MG63 (cell line): Measurements from ENCODE around the gene RBM19. TPM values are rescaled to one million over a fixed set of nuclear protein-coding genes. Genes with fewer than 3 reads are reported as not detected.
"Not testable (repeated sequence)": the region's sequence is repeated elsewhere in the genome, so short reads cannot be mapped to it uniquely, and the experiment has no call there.

Experiments used
- DNase-seq: peaks from one replicate; pipeline ENCODE4 v3.0.0-alpha.2; 2020
- H3K27me3 ChIP-seq: fragments of 250-450 bp; sonication (Bioruptor Pico); 2 replicates; pipeline ENCODE4 v1.5.1; 2020; ENCODE audit warnings: mild to moderate bottlenecking, moderate library complexity
- H3K36me3 ChIP-seq: fragments of 250-450 bp; sonication (Bioruptor Pico); 2 replicates; pipeline ENCODE4 v1.5.1; 2020; ENCODE audit warnings: mild to moderate bottlenecking, moderate library complexity
- H3K4me3 ChIP-seq: fragments of 250-450 bp; sonication (Bioruptor Pico); 2 replicates; pipeline ENCODE4 v1.5.1; 2020; ENCODE audit warnings: mild to moderate bottlenecking, moderate library complexity
- H3K9me3 ChIP-seq: fragments of 250-450 bp; sonication (Bioruptor Pico); 2 replicates; pipeline ENCODE4 v1.5.1; 2020; ENCODE audit warnings: mild to moderate bottlenecking, moderate library complexity
- total RNA-seq: library from RNA; depleted of rRNA; stranded (reverse); fragments of >200 nt; shearing (Covaris generic); gene quantifications from 2 replicates; pipeline ENCODE4 v1.2.3, GENCODE V29; 2014; ENCODE audit warnings: low replicate concordance

RBM19 gene
- total RNA-seq, 1 experiment from 2014 or later = 17.8 TPM

DNA sequence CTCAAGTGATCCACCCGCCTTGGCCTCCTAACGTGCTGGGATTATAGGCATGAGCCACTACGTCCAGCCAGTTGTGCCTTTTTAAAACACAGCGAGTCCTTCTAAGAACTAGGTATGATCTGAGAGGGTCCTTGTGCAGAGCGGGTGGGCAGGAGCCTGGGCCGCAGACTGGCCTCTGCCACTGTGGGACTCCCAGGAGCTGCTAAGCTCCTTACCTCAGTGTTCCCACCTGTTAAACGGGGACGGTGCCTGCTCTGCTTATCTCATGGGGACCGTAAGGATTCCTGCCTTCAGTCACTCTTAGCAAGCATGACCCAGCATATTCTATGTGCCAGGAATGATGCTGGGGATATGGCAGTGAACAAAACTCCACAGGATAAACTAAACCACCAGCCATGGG is 136.9 kb downstream of the RBM19 start:
- Histone ChIP-seq H3K4me3 (no peak overlapping the region), H3K27me3 (no peaks in the 10 kb centered on the region), H3K9me3 (no peaks in the 10 kb centered on the region), H3K36me3 (no peaks in the 10 kb centered on the region)
- no peak for DNase-seq

DNA sequence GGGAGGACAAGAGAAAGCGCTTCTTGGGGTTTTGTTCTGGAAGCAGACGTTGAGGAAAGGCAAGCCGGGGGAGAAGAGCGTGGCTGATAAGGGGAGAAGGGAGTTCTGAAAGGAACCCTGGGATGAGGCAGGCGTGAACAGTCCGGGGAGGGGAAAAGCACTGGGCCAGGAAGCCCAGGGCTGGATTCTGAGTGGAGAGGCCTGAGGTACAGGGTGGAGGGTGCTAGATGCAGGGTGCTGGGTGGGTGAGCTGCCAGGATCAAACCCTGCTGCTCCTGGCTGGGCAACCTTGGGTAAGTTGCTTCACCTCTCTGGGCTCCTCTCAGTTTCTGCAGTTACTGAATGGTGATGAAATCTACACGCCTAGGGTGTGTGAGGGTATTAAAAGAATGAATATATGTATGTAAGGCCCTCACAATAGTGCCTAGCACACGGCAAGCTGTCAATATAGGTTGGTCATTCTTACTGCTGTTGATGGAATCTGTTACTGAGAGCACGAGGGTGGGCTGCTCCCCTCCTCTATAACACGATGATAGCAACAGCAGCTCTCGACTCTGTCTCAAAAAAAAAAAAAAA is 138.5 kb downstream of the RBM19 start:
- H3K9me3 ChIP-seq = no peaks in the 10 kb centered on the region
- no peak for DNase-seq
- no peaks in the 10 kb centered on the region for H3K36me3 ChIP-seq
- no peak overlapping the region for H3K4me3 ChIP-seq
- H3K27me3 ChIP-seq = no peaks in the 10 kb centered on the region

DNA sequence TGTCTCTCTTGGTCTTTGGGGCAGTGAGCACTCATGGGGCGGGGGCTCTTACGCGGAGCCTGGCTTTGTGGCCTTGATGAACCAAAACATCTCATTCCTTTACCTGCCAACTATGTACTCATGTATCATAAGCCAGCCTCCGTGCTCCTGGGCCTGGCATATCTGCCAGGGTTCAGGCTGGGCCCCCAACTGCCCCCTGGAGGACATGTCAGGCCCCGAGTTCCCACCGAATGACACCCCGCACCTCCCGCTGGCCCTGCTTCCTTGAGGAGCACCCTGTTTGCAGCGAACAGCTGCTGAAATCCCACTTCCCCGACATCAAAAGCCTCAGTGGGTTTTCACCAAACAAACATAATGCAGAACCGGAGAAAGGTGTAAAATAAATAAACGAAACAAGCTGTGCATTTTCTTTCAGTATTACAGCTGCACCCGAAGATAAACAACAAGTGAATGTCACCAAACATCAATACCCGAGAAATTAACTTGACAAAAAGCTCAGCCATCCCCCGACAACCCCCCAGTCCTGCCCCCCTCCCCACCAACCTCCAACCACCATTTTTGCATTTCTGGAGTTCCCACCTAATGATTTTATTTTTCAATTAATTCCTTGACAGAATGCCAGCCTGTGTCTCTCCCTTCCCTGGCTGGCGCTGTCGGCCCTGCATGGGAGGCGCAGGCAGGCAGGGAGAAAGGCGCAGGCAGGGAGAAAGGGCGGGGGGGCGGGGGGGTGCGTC is 139.2 kb downstream of the RBM19 start:
- Histone ChIP-seq H3K4me3 (no peak overlapping the region), H3K36me3 (no peaks in the 10 kb centered on the region), H3K27me3 (no peaks in the 10 kb centered on the region), H3K9me3 (no peaks in the 10 kb centered on the region)
- DNase-seq = no peak

DNA sequence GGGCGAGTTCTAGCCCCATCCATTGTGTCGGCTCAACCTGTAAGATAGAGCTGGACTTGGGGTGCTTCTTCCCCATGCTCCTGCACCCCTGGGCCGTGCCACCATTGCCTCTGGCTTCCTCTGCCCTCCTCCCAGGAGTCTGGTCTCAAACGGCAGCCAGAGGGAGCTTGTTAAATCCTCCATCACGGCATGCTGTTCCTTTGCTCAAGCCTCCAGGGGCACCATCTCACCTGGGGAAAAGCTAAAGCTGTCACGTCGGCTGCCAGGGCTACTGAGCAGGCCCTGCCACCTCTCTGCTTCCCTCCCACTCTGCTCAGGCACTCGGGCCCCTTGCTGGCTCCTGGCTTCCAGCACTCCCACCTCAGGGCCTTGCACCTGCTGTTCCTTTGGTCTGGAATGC is 140.4 kb downstream of the RBM19 start:
- no peak overlapping the region for H3K4me3 ChIP-seq
- no peaks in the 10 kb centered on the region for H3K9me3 ChIP-seq
- no peaks in the 10 kb centered on the region for H3K27me3 ChIP-seq
- DNase-seq = no peak
- H3K36me3 ChIP-seq = no peaks in the 10 kb centered on the region

DNA sequence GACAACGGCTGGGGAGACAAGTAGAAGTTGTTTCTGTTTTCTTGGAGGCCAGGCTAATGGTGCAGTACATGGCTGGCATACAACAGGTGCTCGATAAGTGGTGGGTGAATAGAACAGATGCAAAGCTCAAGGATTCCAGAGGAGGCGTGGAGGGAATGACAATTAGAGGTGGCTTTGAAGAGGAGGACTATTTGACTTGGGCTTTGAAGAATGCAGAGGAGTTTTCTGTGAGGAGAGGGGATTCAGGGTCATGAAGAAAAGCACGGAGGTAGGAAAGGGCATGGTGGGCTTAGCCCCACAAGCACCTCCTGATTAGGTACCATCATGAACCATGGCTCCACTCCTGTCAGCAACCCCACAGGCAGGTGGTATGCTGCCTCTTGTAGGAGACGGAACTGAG is 142.3 kb downstream of the RBM19 start:
- DNase-seq = no peak
- Histone ChIP-seq H3K9me3 (no peaks in the 10 kb centered on the region), H3K27me3 (no peaks in the 10 kb centered on the region), H3K36me3 (no peaks in the 10 kb centered on the region), H3K4me3 (no peak overlapping the region)

DNA sequence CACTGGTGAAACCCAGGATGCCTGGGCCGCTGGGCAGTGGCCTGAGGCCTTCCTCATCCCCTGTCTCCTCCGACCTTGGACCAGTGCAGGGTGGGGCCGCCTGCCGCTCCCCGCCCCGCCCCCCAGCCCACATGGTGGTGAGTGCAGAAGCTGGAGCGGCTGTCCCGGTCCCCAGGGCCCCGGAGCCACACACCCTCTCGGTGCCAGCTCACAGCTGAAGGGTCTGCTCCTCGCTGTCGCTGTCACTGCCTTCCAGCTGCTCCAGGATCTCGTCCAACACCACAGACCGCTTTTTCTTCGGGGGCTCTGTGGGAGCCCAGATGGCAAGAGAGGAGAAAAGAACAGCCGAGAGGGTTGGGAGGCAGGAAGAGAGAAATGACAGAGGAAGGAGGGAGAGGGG is 143.1 kb downstream of the RBM19 start:
- Histone ChIP-seq H3K36me3 (no peaks in the 10 kb centered on the region), H3K4me3 (no peak overlapping the region), H3K27me3 (no peaks in the 10 kb centered on the region), H3K9me3 (no peaks in the 10 kb centered on the region)
- no peak for DNase-seq

DNA sequence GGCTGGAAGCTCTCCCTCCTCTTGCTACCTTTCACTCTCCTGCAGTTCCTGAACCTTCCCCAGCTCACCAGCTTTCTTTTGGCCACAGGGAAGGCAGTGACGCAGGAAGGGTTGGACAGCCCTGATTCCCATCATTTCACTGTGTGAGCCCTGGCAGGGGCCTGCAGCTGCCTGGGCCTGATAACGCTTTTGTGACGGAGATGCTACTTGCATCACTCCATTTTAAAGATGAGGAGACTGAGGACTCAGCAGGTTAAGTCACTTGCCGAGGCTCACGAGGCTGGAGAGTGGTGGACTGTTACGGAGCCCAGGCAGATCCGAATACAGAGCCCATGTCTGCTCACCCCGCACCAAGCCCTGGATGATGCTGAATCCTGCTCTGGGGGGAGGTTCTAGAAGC is 145.3 kb downstream of the RBM19 start:
- no peaks in the 10 kb centered on the region for H3K9me3 ChIP-seq
- H3K4me3 ChIP-seq = no peak overlapping the region
- no peaks in the 10 kb centered on the region for H3K27me3 ChIP-seq
- H3K36me3 ChIP-seq = no peaks in the 10 kb centered on the region
- DNase-seq = no peak

DNA sequence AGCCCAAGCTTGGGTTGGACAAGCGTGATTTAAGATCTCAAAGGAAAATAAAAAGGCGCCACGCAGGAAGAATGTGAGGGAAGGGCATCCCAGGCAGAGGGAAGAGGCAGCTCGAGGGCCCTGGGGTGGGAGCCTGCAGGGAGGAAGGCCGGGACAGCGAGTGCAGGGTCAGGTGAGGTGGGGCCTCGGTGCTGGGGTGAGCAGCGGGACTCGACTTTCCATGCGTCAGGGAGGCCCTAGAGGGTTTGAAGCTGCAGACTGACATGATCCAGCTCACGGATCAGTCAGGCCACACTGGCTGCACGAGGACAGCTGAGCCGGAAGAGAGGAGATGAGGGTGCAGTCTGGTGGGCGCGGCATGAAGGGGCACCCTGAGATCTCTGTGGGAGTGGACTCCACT is 145.8 kb downstream of the RBM19 start:
- H3K36me3 ChIP-seq = no peaks in the 10 kb centered on the region
- no peaks in the 10 kb centered on the region for H3K9me3 ChIP-seq
- H3K27me3 ChIP-seq = no peaks in the 10 kb centered on the region
- no peak overlapping the region for H3K4me3 ChIP-seq
- DNase-seq = no peak

DNA sequence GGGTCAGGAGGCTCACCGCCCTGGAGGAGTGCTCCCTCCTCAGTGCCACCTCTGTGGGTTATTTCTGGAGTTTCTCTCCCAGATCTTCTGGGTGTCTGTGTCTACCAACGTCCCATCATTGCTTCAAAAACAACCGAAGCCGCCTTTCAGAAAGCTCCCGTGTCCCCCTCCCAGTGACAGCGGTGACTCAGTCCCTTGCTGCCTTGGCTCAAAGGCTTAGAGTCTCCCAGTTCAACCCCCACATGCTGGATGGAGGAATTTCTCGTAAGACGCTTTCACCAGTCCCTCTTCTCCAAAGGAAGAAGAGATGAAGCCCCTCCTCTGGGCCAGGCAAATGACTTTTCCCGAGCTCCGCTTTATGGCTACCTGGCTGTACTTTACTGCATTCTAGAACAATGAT is 146.6 kb downstream of the RBM19 start:
- no peaks in the 10 kb centered on the region for H3K9me3 ChIP-seq
- H3K27me3 ChIP-seq = no peaks in the 10 kb centered on the region
- DNase-seq = no peak
- no peaks in the 10 kb centered on the region for H3K36me3 ChIP-seq
- no peak overlapping the region for H3K4me3 ChIP-seq

DNA sequence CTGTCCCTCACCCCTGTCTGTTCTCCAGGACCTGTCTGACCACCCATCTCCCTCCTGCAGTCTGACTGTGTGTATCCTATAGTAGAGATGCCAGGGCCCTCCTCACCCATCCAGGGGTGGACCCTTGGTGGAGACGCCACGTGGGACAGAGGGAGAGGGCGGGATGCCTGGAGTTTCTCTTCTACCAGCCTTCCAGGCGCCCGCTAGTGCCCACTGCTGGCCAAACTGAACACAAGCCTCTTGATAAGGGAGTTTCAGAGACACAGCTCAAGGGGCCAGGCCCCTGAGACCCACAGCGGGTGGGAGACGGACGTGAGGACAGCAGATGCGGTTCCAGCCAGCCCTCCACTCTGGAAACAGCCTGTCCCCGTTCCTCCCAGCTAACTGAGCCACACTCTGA is 147.3 kb downstream of the RBM19 start:
- Histone ChIP-seq H3K27me3 (no peaks in the 10 kb centered on the region), H3K4me3 (no peak overlapping the region)
- DNase-seq = no peak

DNA sequence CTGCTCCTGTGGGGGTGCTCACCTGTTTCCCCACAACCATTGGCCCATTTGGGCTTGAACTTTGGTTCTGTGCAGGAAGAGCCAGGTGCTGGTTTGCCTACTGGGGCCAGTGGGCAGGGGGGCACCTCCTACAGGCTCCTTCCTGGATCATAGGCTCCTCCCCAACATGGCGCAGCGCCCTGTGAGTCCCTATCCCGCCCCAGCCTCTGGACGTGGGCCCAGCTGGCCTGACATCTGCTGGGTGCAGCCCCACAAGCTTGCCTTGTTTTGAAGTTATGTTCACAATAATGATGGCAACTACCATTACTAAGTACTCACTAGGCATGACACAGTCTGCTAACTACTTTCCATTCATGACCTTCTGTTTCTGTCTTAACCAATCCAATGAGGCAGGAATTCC is 147.8 kb downstream of the RBM19 start:
- Histone ChIP-seq H3K36me3 (no peaks in the 10 kb centered on the region), H3K27me3 (no peaks in the 10 kb centered on the region), H3K4me3 (no peak overlapping the region), H3K9me3 (no peaks in the 10 kb centered on the region)
- DNase-seq = peak; percentile 31

More for the DNA sequence above, 147.3 kb downstream of the RBM19 start:
- no peaks in the 10 kb centered on the region for H3K36me3 ChIP-seq
- H3K9me3 ChIP-seq = no peaks in the 10 kb centered on the region

DNA sequence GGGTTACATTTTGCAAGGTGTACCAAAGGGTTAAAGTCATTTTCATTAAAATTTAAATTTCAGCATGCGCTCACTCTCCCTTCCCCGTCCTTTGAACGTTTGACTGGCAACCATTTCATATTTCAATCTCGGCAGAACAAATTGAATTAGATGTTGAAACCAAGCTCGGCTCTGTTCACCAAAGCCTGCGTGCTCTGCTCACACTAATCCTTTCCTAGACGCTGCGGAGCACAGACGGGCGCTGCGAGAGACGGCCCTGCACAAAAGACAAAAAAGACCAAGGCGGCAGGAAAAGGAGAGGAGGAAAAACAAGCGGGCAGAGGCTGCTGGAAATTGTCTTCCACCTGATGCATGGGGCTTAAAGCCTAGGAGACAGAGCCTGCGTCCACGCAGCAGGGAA is 149.3 kb downstream of the RBM19 start:
- H3K9me3 ChIP-seq = no peaks in the 10 kb centered on the region
- no peak overlapping the region for H3K4me3 ChIP-seq
- no peaks in the 10 kb centered on the region for H3K36me3 ChIP-seq
- no peak for DNase-seq
- H3K27me3 ChIP-seq = no peaks in the 10 kb centered on the region

DNA sequence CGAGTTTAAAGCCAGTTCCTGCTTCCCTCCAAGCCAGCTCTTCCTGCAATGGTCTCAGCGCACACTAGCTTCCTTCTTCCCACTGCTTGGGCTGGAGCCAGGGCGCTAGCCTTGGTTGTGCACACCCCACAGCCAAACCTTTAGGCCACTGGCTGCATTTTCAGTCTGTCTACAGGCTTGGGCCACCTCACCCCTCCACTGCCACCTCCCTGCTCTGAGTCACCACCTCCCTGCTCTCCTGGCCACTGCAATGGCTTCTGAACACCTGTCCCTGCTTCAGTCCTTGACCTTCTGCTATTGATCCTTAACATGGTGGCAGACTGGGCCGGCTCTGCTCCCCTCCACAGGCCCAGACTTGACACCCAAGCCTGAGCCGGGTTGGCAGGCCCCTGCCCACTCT is 151.1 kb downstream of the RBM19 start:
- H3K27me3 ChIP-seq = no peaks in the 10 kb centered on the region
- H3K36me3 ChIP-seq = no peaks in the 10 kb centered on the region
- no peak overlapping the region for H3K4me3 ChIP-seq
- DNase-seq = no peak
- H3K9me3 ChIP-seq = no peaks in the 10 kb centered on the region

DNA sequence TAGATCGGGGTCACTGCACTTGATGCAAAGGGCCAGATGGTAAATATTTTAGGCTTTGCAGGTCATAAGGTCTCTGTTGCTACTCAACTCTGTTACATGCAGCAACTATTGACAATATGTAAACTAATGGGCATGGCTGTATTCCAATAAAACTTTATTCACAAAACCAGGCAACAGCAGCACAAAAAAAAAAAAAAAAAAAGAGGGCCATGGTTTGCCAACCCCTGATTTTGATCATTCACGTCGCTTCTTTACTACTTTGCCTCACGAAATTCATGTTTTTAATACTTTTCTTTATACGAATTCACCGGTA is 152.9 kb downstream of the RBM19 start:
- H3K4me3 ChIP-seq = no peak overlapping the region
- no peak for DNase-seq
- H3K27me3 ChIP-seq = no peaks in the 10 kb centered on the region
- H3K9me3 ChIP-seq = no peaks in the 10 kb centered on the region
- H3K36me3 ChIP-seq = no peaks in the 10 kb centered on the region

DNA sequence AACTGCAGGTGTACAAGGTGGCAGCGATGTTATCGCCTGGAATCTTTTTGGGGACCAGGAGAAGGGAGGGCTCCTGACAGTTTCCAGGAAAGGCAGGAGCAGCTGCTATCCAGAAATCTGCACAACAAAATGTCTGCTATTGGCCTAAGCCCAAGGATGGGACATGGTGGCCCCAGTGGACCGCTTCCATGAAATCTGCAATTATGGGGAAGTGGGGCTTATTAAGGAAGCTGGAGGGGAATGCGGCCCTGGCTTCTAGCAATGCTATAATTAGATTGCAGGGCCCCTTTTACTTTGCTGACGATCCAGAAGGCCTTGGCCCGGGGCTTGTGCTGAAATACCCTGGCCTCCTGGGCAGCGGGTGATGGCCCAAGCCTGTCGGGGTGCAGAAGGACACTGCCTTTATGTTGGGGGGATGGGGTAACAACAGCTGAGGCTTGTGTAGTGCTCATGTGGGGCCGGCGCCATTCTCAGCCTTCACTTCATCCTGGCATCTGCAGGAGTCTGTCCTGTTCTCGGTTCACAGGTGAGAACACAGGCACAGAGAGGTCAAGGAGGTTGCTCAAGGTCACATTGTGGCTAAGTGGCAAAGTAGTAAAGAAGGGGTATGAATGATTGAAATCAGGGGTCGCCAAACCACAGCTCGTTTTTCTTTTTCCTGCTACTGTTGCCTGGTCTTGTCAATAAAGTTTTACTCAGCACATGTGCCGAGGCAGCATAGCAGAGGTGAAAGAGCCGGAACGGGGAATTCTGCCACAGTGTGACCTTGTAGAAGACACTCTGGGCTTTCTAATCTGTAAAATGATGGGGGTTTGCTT is 153.5 kb downstream of the RBM19 start:
- Histone ChIP-seq H3K9me3 (no peaks in the 10 kb centered on the region), H3K27me3 (no peaks in the 10 kb centered on the region), H3K4me3 (no peak overlapping the region), H3K36me3 (no peaks in the 10 kb centered on the region)
- no peak for DNase-seq

DNA sequence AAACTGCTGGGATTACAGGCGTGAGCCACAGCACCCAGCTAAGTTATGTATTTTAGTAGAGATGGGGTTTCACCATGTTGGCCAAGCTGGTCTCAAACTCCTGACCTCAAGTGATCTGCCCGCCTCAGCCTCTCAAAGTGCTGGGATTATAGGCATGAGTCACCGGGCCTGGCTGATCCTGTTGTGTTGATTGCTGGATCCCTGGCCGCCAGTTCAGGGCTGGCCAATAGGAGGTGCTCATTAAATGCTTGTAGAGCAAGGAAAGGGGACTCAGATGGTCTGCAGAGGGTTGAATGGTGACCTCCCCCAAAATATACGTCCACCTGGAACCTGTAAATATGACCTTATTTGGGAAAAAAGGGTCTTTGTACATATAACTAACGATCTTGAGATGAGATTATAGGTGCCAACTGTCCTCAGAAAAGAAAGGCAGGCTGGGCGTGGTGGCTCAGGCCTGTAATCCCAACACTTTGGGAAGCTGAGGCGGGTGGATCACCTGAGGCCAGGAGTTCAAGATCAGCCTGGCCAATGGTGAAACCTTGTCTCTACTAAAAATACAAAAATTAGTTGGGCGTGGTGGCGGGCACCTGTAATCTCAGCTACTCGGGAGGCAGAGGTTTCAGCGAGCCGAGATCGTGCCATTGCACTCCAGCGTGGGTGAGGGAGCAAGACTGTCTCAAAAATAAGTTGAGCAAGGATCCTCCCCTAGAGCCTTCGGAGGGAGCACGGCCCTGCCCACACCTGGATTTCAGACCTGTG is 156.5 kb downstream of the RBM19 start:
- H3K9me3 ChIP-seq, H3K27me3 ChIP-seq, H3K36me3 ChIP-seq, H3K4me3 ChIP-seq: not testable (repeated sequence)
- peak; percentile 24 for DNase-seq
